Measurements from ENCODE around the gene PSMC6. TPM values are rescaled to one million over a fixed set of nuclear protein-coding genes. Genes with fewer than 3 reads are reported as not detected.
A peak's percentile ranks its signal among the peaks of the same experiment; 100 is the strongest.
"Not testable (repeated sequence)": the region's sequence is repeated elsewhere in the genome, so short reads cannot be mapped to it uniquely, and the experiment has no call there.

Gene PSMC6
- total RNA-seq, 2 donors from 2014 or later = 123 to 129 TPM

- no peaks in the 10 kb centered on the region for H3K9me3 Mint-ChIP-seq
- peak within 1 kb of the TSS; percentile 97 for H3K4me3 Mint-ChIP-seq
- H3K27ac Mint-ChIP-seq = peak within 1 kb of the TSS; percentile 96
- peaks cover 28 to 33% of the 10 kb centered on the region in 2 donors for H3K4me1 Mint-ChIP-seq (ENCODE audit: low read depth in 2 of 2)
- DNase-seq (ENCODE audit: low spot score) (peak; percentile 91), ATAC-seq (peak; percentile 92 to 95)
- H3K27me3 Mint-ChIP-seq = no peaks in the 10 kb centered on the region
- H3K36me3 Mint-ChIP-seq = peaks cover 6% of the 10 kb centered on the region
These were observed 11.4 kb upstream of the PSMC6 start, which contains the start of gene ERO1A for GRCh38 chr14:52695481-52696091. TSS of gene ERO1A (minus strand) at chr14:52695558. CDS start at chr14:52695481, 77 bp downstream.

DNA sequence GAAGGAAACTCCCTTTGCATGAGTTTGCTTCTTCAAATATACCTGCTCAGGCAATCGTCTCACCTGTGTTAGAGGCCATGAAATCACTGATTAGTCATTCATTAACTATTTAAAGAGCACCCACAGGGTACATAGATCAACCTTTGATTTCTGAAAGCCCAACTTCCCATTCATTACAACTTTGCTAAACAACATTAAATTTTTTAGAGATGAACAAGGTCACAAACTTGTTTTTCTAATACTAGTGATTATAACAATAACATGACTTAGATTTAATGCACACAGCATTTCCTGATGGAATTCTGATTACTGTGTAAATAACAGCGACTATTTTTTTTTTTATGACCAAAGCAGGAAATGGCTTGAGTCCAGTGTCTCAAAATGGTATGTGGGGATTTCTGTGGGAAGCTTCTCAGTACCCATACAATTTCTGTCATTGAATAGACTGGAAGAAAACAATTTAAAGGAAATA, 6.3 kb upstream of the PSMC6 start:
- Mint-ChIP-seq H3K4me1 (ENCODE audit: low read depth in 2 of 2) (peaks cover 0 to 8% of the 10 kb centered on the region in 2 donors), H3K4me3 (no peak overlapping the region), H3K9me3 (no peaks in the 10 kb centered on the region), H3K36me3 (no peaks in the 10 kb centered on the region), H3K27ac (no peak overlapping the region), H3K27me3 (peaks cover 0 to 3% of the 10 kb centered on the region in 2 donors)
- no peak for DNase-seq (ENCODE audit: low spot score)
- ATAC-seq = no peak

DNA sequence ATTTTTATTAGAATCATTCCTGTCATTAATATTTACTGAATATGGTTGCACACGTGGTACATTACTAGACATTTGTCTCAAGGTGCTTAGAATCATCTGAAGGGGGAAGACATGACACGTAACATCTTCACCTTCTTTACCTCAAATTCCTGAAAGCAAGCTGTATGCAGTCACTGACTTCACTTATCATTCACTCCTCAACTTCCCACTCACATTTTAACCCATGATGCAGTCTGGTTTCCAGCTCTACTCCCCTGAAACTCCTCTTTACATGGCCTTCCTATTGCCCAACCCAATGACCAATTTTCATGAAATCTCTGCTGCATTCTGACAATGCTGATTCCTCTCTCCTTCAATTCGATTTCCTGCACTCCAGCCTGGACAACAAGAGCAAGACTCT, 5.8 kb upstream of the PSMC6 start:
- DNase-seq (ENCODE audit: low spot score) (no peak), ATAC-seq (no peak)
- Mint-ChIP-seq H3K27me3 (peaks cover 0 to 3% of the 10 kb centered on the region in 2 donors), H3K27ac (no peak overlapping the region), H3K9me3 (no peaks in the 10 kb centered on the region), H3K4me3 (no peak overlapping the region), H3K36me3 (no peaks in the 10 kb centered on the region), H3K4me1 (ENCODE audit: low read depth in 2 of 2) (peaks cover 2 to 9% of the 10 kb centered on the region in 2 donors)

DNA sequence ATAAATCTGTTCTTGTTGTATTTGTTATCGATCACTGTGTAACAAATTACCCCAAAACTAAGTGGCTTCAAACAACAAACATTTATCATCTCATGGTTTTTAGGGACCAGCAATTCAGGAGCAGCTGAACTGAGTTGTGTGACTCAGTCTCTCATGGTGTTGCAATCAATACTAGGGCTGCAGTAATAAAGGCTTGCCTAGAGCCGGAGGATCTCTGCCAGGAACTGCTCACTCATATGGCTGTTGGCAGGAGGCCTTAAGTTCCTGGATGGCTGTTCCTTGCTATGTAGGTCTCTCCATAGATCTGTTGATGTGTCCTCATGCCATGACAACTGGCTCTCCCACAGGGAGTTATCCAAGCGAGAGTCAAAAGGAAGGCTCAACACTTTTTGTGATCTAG, 3.8 kb upstream of the PSMC6 start:
- Mint-ChIP-seq H3K9me3 (no peaks in the 10 kb centered on the region), H3K4me1 (ENCODE audit: low read depth in 2 of 2) (peaks cover 21 to 25% of the 10 kb centered on the region in 2 donors), H3K36me3 (peaks cover 12% of the 10 kb centered on the region), H3K4me3 (no peak overlapping the region), H3K27ac (no peak overlapping the region), H3K27me3 (peaks cover 0 to 3% of the 10 kb centered on the region in 2 donors)
- DNase-seq (ENCODE audit: low spot score) = no peak
- ATAC-seq = no peak

GRCh38 chr14:52703664-52704063, 3.3 kb upstream of the PSMC6 start:
- Mint-ChIP-seq H3K4me1 (ENCODE audit: low read depth in 2 of 2) (peaks cover 25 to 27% of the 10 kb centered on the region in 2 donors), H3K27me3 (peaks cover 0 to 3% of the 10 kb centered on the region in 2 donors), H3K27ac (no peak overlapping the region), H3K4me3 (no peak overlapping the region), H3K9me3 (no peaks in the 10 kb centered on the region), H3K36me3 (peaks cover 13% of the 10 kb centered on the region)
- ATAC-seq = no peak
- no peak for DNase-seq (ENCODE audit: low spot score)

- DNase-seq (ENCODE audit: low spot score) (no peak), ATAC-seq (peak; percentile 43 to 65)
- H3K4me3 Mint-ChIP-seq = peak overlapping the region; percentile 100
- no peaks in the 10 kb centered on the region for H3K9me3 Mint-ChIP-seq
- H3K36me3 Mint-ChIP-seq = peaks cover 19% of the 10 kb centered on the region
- peaks cover 25 to 32% of the 10 kb centered on the region in 2 donors for H3K4me1 Mint-ChIP-seq (ENCODE audit: low read depth in 2 of 2)
- H3K27ac Mint-ChIP-seq = peak overlapping the region; percentile 98 to 100
- peaks cover 0 to 1% of the 10 kb centered on the region in 2 donors for H3K27me3 Mint-ChIP-seq
These were observed 714 bp upstream of the PSMC6 start for GRCh38 chr14:52706286-52706685.

- peaks cover 36% of the 10 kb centered on the region for H3K36me3 Mint-ChIP-seq
- H3K4me3 Mint-ChIP-seq = no peak overlapping the region
- peaks cover 16 to 28% of the 10 kb centered on the region in 2 donors for H3K4me1 Mint-ChIP-seq (ENCODE audit: low read depth in 2 of 2)
- no peak overlapping the region for H3K27ac Mint-ChIP-seq
- ATAC-seq (no peak), DNase-seq (ENCODE audit: low spot score) (no peak)
- no peaks in the 10 kb centered on the region for H3K9me3 Mint-ChIP-seq
- no peaks in the 10 kb centered on the region for H3K27me3 Mint-ChIP-seq
These were observed 4.7 kb downstream of the PSMC6 start for GRCh38 chr14:52711666-52712065.

- H3K4me3 Mint-ChIP-seq = no peak overlapping the region
- H3K27me3 Mint-ChIP-seq = no peaks in the 10 kb centered on the region
- DNase-seq (ENCODE audit: low spot score) = no peak
- peaks cover 0 to 7% of the 10 kb centered on the region in 2 donors for H3K4me1 Mint-ChIP-seq (ENCODE audit: low read depth in 2 of 2)
- no peak overlapping the region for H3K27ac Mint-ChIP-seq
- H3K9me3 Mint-ChIP-seq = no peaks in the 10 kb centered on the region
- peaks cover 22% of the 10 kb centered on the region for H3K36me3 Mint-ChIP-seq
- ATAC-seq = no peak
These were observed 9.2 kb downstream of the PSMC6 start for GRCh38 chr14:52716155-52716554.

- no peak overlapping the region for H3K4me3 Mint-ChIP-seq
- peaks cover 28% of the 10 kb centered on the region for H3K36me3 Mint-ChIP-seq
- peaks cover 3 to 7% of the 10 kb centered on the region in 2 donors for H3K4me1 Mint-ChIP-seq (ENCODE audit: low read depth in 2 of 2)
- H3K27me3 Mint-ChIP-seq = no peaks in the 10 kb centered on the region
- DNase-seq (ENCODE audit: low spot score) = no peak
- ATAC-seq = no peak
- no peaks in the 10 kb centered on the region for H3K9me3 Mint-ChIP-seq
- peak overlapping the region in 1 of 2 donors; percentile 3 for H3K27ac Mint-ChIP-seq
These were observed 16.7 kb downstream of the PSMC6 start for GRCh38 chr14:52723514-52724359.

DNA sequence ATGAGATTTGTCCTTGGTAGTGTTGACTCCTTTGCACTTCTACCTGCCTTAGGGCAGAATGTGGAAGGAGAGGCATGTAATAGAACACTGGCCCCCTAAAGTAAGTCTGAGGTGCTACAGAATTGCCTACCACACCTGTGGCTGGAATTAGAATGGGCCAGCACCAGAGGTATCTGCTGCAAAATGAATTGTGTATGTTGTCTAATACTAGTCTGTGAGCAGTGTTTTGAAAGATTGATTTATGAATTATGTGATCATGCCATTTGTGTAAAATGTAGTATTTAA, 17.3 kb downstream of the PSMC6 start:
- ATAC-seq = no peak
- H3K4me3 Mint-ChIP-seq = no peak overlapping the region
- H3K9me3 Mint-ChIP-seq = no peaks in the 10 kb centered on the region
- peaks cover 3 to 7% of the 10 kb centered on the region in 2 donors for H3K4me1 Mint-ChIP-seq (ENCODE audit: low read depth in 2 of 2)
- no peak for DNase-seq (ENCODE audit: low spot score)
- H3K27me3 Mint-ChIP-seq = no peaks in the 10 kb centered on the region
- H3K36me3 Mint-ChIP-seq = peaks cover 28% of the 10 kb centered on the region
- peak overlapping the region in 1 of 2 donors; percentile 3 for H3K27ac Mint-ChIP-seq

- H3K9me3 Mint-ChIP-seq; ATAC-seq; DNase-seq (ENCODE audit: low spot score); H3K27me3 Mint-ChIP-seq; H3K27ac Mint-ChIP-seq; H3K4me1 Mint-ChIP-seq (ENCODE audit: low read depth in 2 of 2); H3K4me3 Mint-ChIP-seq: not testable (repeated sequence)
- H3K36me3 Mint-ChIP-seq = peaks cover 14% of the 10 kb centered on the region
These were observed 20.5 kb downstream of the PSMC6 start for GRCh38 chr14:52727509-52727908.

DNA sequence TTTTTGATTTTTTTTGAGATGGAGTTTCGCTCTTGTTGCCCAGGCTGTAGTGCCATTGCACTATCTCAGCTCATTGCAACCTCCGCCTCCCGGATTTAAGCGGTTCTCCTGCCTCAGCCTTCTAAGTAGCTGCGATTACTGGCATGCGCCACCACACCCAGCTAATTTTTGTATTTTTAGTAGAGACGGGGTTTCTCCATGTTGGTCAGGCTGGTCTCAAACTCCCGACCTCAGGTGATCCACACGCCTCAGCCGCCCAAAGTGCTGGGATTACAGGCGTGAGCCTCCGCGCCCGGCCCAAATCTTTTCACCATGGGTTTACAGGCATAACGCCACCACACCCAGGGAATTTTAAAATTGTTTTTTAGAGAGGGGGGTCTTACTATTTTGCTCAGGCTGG, 22.0 kb downstream of the PSMC6 start:
- Mint-ChIP-seq H3K4me1 (ENCODE audit: low read depth in 2 of 2) (peaks cover 10 to 12% of the 10 kb centered on the region in 2 donors), H3K27ac (peak overlapping the region in 1 of 2 donors; percentile 27)
- not testable (repeated sequence) for H3K9me3 Mint-ChIP-seq; H3K36me3 Mint-ChIP-seq; DNase-seq (ENCODE audit: low spot score); H3K4me3 Mint-ChIP-seq; H3K27me3 Mint-ChIP-seq; ATAC-seq

DNA sequence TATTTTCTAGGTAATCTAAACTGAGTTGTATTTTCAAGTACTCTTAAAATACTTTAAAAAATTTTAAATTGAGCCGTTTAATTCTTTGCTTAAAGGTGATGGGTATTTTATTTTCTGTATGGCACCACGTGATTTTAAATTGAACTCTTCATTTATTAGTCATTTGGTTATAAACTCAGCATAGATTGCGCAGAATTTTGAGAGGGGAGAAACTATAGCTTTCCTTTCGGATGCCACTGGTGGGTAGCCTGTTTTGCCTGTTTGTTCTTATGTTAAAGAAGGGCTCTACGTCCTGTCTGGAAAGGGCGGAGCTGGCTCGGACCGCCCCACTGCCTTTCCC, 22.6 kb downstream of the PSMC6 start:
- ATAC-seq (no peak), DNase-seq (ENCODE audit: low spot score) (no peak)
- peak overlapping the region; percentile 86 for H3K4me3 Mint-ChIP-seq
- H3K27me3 Mint-ChIP-seq = no peaks in the 10 kb centered on the region
- peak overlapping the region; percentile 77 to 89 for H3K27ac Mint-ChIP-seq
- no peaks in the 10 kb centered on the region for H3K9me3 Mint-ChIP-seq
- H3K36me3 Mint-ChIP-seq = peaks cover 8% of the 10 kb centered on the region
- H3K4me1 Mint-ChIP-seq (ENCODE audit: low read depth in 2 of 2) = peaks cover 14 to 15% of the 10 kb centered on the region in 2 donors
